Testis (tissue), 3 donors: Measurements from ENCODE around the gene SND1. TPM values are rescaled to one million over a fixed set of nuclear protein-coding genes. Genes with fewer than 3 reads are reported as not detected.

ENCODE experiments used
- DNase-seq: peaks from one replicate; pipeline ENCODE4 v3.0.0-alpha.2; 2019
- H3K27ac ChIP-seq, 2 donors: fragments of 200-600 bp; sonication (generic); one replicate each; pipeline ENCODE4 v1.5.1; 2019
- H3K27me3 ChIP-seq: fragments of 200-600 bp; sonication (generic); one replicate; pipeline ENCODE4 v1.5.1; 2019
- H3K36me3 ChIP-seq: fragments of 200-600 bp; sonication (generic); one replicate; pipeline ENCODE4 v1.5.1; 2017; ENCODE audit warnings: low read depth; ENCODE audit errors: missing control alignments
- H3K4me1 ChIP-seq: fragments of 200-600 bp; sonication (generic); one replicate; pipeline ENCODE4 v1.5.1; 2019
- H3K4me3 ChIP-seq, 2 donors: fragments of 200-600 bp; sonication (generic); one replicate each; pipeline ENCODE4 v1.5.1; 2017 to 2019
- H3K9me3 ChIP-seq: fragments of 200-600 bp; sonication (generic); one replicate; pipeline ENCODE4 v1.5.1; 2017
- CTCF ChIP-seq, 3 experiments: fragments of 450-650 bp in 2 of 3; fragments of 200-600 bp in 1 of 3; sonication (generic) in 1 of 3; IDR thresholded peaks; one replicate each; pipeline ENCODE4 v1.5.1; 2016 to 2019; ENCODE audit warnings: antibody characterized with exemption in 3 of 3, mild to moderate bottlenecking in 2 of 3, moderate library complexity in 1 of 3
- POLR2A ChIP-seq: fragments of 450-650 bp; IDR thresholded peaks from one replicate; pipeline ENCODE4 v1.6.1; 2017; ENCODE audit warnings: antibody characterized with exemption, mild to moderate bottlenecking, moderate library complexity
- WGBS, 2 donors: methylation state at CpG; one replicate each; pipeline ENCODE4 v1.1.5; 2018; 5-methylcytosine and 5-hydroxymethylcytosine counted together
- intact Hi-C: fragments of 100-400 bp; cut with DNase I; formaldehyde crosslinking; loops from one replicate; pipeline ENCODE4 v1.15.1; 2023; ENCODE audit warnings: low total_unique reads
- polyA plus RNA-seq: library from polyadenylated mRNA; stranded (reverse); fragments of 350-450 nt; fragmentation: Illumina TruSeq; extraction: RNeasy Lipid Tissue Mini Kit (QIAGEN cat#74804); gene quantifications from one replicate; pipeline ENCODE4 v1.2.3, GENCODE V29; 2014; ENCODE audit warnings: low read depth, low replicate concordance; ENCODE audit not compliant: insufficient read depth
- total RNA-seq, 2 donors: library from RNA; depleted of rRNA; stranded (reverse); fragments of >200 nt; gene quantifications; one replicate each; pipeline ENCODE4 v1.2.3, GENCODE V29; 2016

The SND1 gene
- total and polyA plus RNA-seq, 3 donors from 2014 or later: 132 to 207 (median 179) TPM

- no peaks in the 10 kb centered on the region for H3K36me3 ChIP-seq
- 11 to 28% methylated on average over 21 to 79 of the region's 87 CpGs for WGBS, 2 donors
- TF ChIP-seq POLR2A (no peak), CTCF (IDR thresholded peaks at IDR 0.05) (no peak)
- H3K27me3 ChIP-seq: no peaks in the 10 kb centered on the region
- DNase-seq: peak; percentile 48
- H3K27ac ChIP-seq: peak within 1 kb of the TSS; percentile 31 to 72
- no peaks in the 10 kb centered on the region for H3K9me3 ChIP-seq
- peak within 1 kb of the TSS; percentile 56 to 59 for H3K4me3 ChIP-seq
- intact Hi-C loops: no loop called here
- peaks cover 11% of the 10 kb centered on the region for H3K4me1 ChIP-seq
Observed at GRCh38 chr7:128030654-128031611, 378.9 kb downstream of the SND1 start, which contains the start of gene LRRC4. LRRC4 (minus strand) TSS chr7:128031437; CDS start chr7:128030640, 797 bp downstream.

- Histone ChIP-seq H3K4me1 (peaks cover 7% of the 10 kb centered on the region), H3K4me3 (peak overlapping the region; percentile 56 to 59), H3K36me3 (no peaks in the 10 kb centered on the region), H3K9me3 (no peaks in the 10 kb centered on the region), H3K27ac (peak overlapping the region; percentile 31 to 72), H3K27me3 (no peaks in the 10 kb centered on the region)
- peak; percentile 70 for DNase-seq
- intact Hi-C loops: no loop called here
- WGBS, 2 donors: 1 to 4% methylated on average over 34 to 47 of the region's 87 CpGs
- TF ChIP-seq POLR2A: no peak
- peak in 1 of 3 experiments; percentile 20 for TF ChIP-seq CTCF (IDR thresholded peaks at IDR 0.05)
Observed at GRCh38 chr7:128031901-128032604, 380.1 kb downstream of the SND1 start.

GRCh38 chr7:128032605-128033235, 380.7 kb downstream of the SND1 start:
- Histone ChIP-seq H3K9me3 (no peaks in the 10 kb centered on the region), H3K27me3 (no peaks in the 10 kb centered on the region), H3K4me3 (peak overlapping the region; percentile 56 to 59), H3K36me3 (no peaks in the 10 kb centered on the region), H3K4me1 (peaks cover 4% of the 10 kb centered on the region), H3K27ac (peak overlapping the region in 1 of 2 donors; percentile 72)
- TF ChIP-seq CTCF (IDR thresholded peaks at IDR 0.05): no peak
- TF ChIP-seq POLR2A: no peak
- no peak for DNase-seq
- 19 to 42% methylated on average over 17 to 41 of the region's 41 CpGs for WGBS, 2 donors
- intact Hi-C loops: no loop called here

GRCh38 chr7:128033246-128033645, 381.3 kb downstream of the SND1 start:
- Histone ChIP-seq H3K4me1 (peaks cover 4% of the 10 kb centered on the region), H3K27me3 (no peaks in the 10 kb centered on the region), H3K9me3 (no peaks in the 10 kb centered on the region), H3K4me3 (peak overlapping the region in 1 of 2 donors; percentile 59), H3K36me3 (no peaks in the 10 kb centered on the region), H3K27ac (no peak overlapping the region)
- WGBS, 2 donors: 59 to 68% methylated on average over 9 of the region's 9 CpGs
- TF ChIP-seq POLR2A (no peak), CTCF (IDR thresholded peaks at IDR 0.05) (no peak)
- no peak for DNase-seq
- intact Hi-C loops: no loop called here
